ENCODE data around the gene MYBPC2. TPM values are rescaled to one million over a fixed set of nuclear protein-coding genes. Genes with fewer than 3 reads are reported as not detected.

The MYBPC2 gene
- total and polyA plus RNA-seq, 2 donors (not counting 1 experiment from before 2014, with no cell fraction given): 1.1 to 1.7 TPM

GRCh38 chr19:50464348-50464747 is 31.7 kb downstream of the MYBPC2 start:
- H3K27ac Mint-ChIP-seq: no peak overlapping the region
- intact Hi-C loops (cut with micrococcal nuclease): no loop called here
- no peaks in the 10 kb centered on the region for H3K9me3 ChIP-seq (ENCODE audit: control extremely low read depth in 1 of 3, control insufficient read depth in 2 of 3, insufficient read depth in 1 of 3, low read length in 2 of 3)
- no peaks in the 10 kb centered on the region for H4K20me1 ChIP-seq (ENCODE audit: control insufficient read depth, insufficient read depth, low read length, poor library complexity, severe bottlenecking)
- no peak overlapping the region for H3K4me3 ChIP-seq (ENCODE audit: control extremely low read depth in 1 of 5, extremely low read depth in 1 of 5, insufficient read depth in 1 of 5, low read depth in 2 of 5, low read length in 4 of 5)
- H2AFZ ChIP-seq (ENCODE audit: insufficient read depth, low read depth, low read length, poor library complexity, severe bottlenecking): no peak overlapping the region
- no peak overlapping the region for H3K9ac ChIP-seq (ENCODE audit: low read length)
- DNase-seq: no peak
- 95% methylated on average over 18 of the region's 19 CpGs for WGBS (ENCODE audit: insufficient coverage)
- ATAC-seq (ENCODE audit: low read depth): no peak
- ChIA-PET CTCF (interaction anchor here (0.7 to 1.2 kb wide), 2 partner anchors 52 to 107 kb away, joined by 3 to 5 read pairs; no protein-coding TSS in a partner anchor), POLR2A (interaction anchor here (0.7 kb wide), 1 partner anchor 52 kb away, joined by 4 read pairs; no protein-coding TSS in a partner anchor)
- no peaks in the 10 kb centered on the region for H3K36me3 ChIP-seq (replicated peaks in 1 of 2; ENCODE audit: control extremely low read depth in 1 of 2, control insufficient read depth in 1 of 2, extremely low read depth in 1 of 2, insufficient read depth in 2 of 2, low read length in 1 of 2)
- no peak overlapping the region for H3K4me2 ChIP-seq (replicated peaks; ENCODE audit: low read depth, low read length, poor library complexity, severe bottlenecking)
- H3K27me3 Mint-ChIP-seq: peaks cover 3% of the 10 kb centered on the region
- peaks cover 21 to 22% of the 10 kb centered on the region in 2 donors for H3K4me1 ChIP-seq (ENCODE audit: control insufficient read depth in 2 of 2, insufficient read depth in 2 of 2, low read length in 2 of 2)
- no peaks in the 10 kb centered on the region for H3K9me3 Mint-ChIP-seq (ENCODE audit: insufficient read depth)
- no peak overlapping the region for H3K27ac ChIP-seq (ENCODE audit: low read length in 2 of 2)
- no peaks in the 10 kb centered on the region for H3K79me2 ChIP-seq (ENCODE audit: control insufficient read depth, insufficient read depth, low read length)
- H3K4me3 Mint-ChIP-seq: no peak overlapping the region
- H3K4me1 Mint-ChIP-seq: peaks cover 17% of the 10 kb centered on the region
- no peaks in the 10 kb centered on the region for H3K27me3 ChIP-seq (replicated peaks in 1 of 4; ENCODE audit: control extremely low read depth in 1 of 4, control insufficient read depth in 3 of 4, insufficient read depth in 4 of 4, low read length in 3 of 4)
- no peak for TF ChIP-seq CTCF (IDR thresholded peaks at IDR 0.05)
- TF ChIP-seq EZH2 (IDR thresholded peaks at IDR 0.05; ENCODE audit: borderline replicate concordance, insufficient read depth, low read depth, low read length, poor library complexity, severe bottlenecking): no peak

- no peaks in the 10 kb centered on the region for H3K36me3 ChIP-seq (replicated peaks in 1 of 2; ENCODE audit: control extremely low read depth in 1 of 2, control insufficient read depth in 1 of 2, extremely low read depth in 1 of 2, insufficient read depth in 2 of 2, low read length in 1 of 2)
- peaks cover 15 to 16% of the 10 kb centered on the region in 2 donors for H3K4me1 ChIP-seq (ENCODE audit: control insufficient read depth in 2 of 2, insufficient read depth in 2 of 2, low read length in 2 of 2)
- peaks cover 13% of the 10 kb centered on the region for H3K4me1 Mint-ChIP-seq
- H3K27me3 Mint-ChIP-seq: peaks cover 3% of the 10 kb centered on the region
- H3K27ac Mint-ChIP-seq: no peak overlapping the region
- no peaks in the 10 kb centered on the region for H4K20me1 ChIP-seq (ENCODE audit: control insufficient read depth, insufficient read depth, low read length, poor library complexity, severe bottlenecking)
- no peak for DNase-seq
- no peaks in the 10 kb centered on the region for H3K9me3 Mint-ChIP-seq (ENCODE audit: insufficient read depth)
- TF ChIP-seq CTCF (IDR thresholded peaks at IDR 0.05): no peak
- TF ChIP-seq EZH2 (IDR thresholded peaks at IDR 0.05; ENCODE audit: borderline replicate concordance, insufficient read depth, low read depth, low read length, poor library complexity, severe bottlenecking): no peak
- H3K27me3 ChIP-seq (replicated peaks in 1 of 4; ENCODE audit: control extremely low read depth in 1 of 4, control insufficient read depth in 3 of 4, insufficient read depth in 4 of 4, low read length in 3 of 4): no peaks in the 10 kb centered on the region
- no peaks in the 10 kb centered on the region for H3K79me2 ChIP-seq (ENCODE audit: control insufficient read depth, insufficient read depth, low read length)
- H3K4me2 ChIP-seq (replicated peaks; ENCODE audit: low read depth, low read length, poor library complexity, severe bottlenecking): no peak overlapping the region
- POLR2A ChIA-PET: no interaction called here
- H3K4me3 Mint-ChIP-seq: no peak overlapping the region
- no peak overlapping the region for H3K9ac ChIP-seq (ENCODE audit: low read length)
- H3K9me3 ChIP-seq (ENCODE audit: control extremely low read depth in 1 of 3, control insufficient read depth in 2 of 3, insufficient read depth in 1 of 3, low read length in 2 of 3): no peaks in the 10 kb centered on the region
- intact Hi-C loops (cut with micrococcal nuclease): no loop called here
- H2AFZ ChIP-seq (ENCODE audit: insufficient read depth, low read depth, low read length, poor library complexity, severe bottlenecking): no peak overlapping the region
- WGBS (ENCODE audit: insufficient coverage): 96% methylated on average over 12 of the region's 13 CpGs
- no peak overlapping the region for H3K4me3 ChIP-seq (ENCODE audit: control extremely low read depth in 1 of 5, extremely low read depth in 1 of 5, insufficient read depth in 1 of 5, low read depth in 2 of 5, low read length in 4 of 5)
- ATAC-seq (ENCODE audit: low read depth): no peak
- CTCF ChIA-PET: interaction anchor here (1.3 kb wide), 1 partner anchor 53 kb away, joined by 3 read pairs; no protein-coding TSS in a partner anchor
- no peak overlapping the region for H3K27ac ChIP-seq (ENCODE audit: low read length in 2 of 2)
Observed at GRCh38 chr19:50465000-50465399, 32.3 kb downstream of the MYBPC2 start.

Measured in B cell (primary cell).